Right forelimb (tissue), 1 donor: ENCODE results near the gene SLC24A1.

Experiments
- DNase-seq: peaks from one replicate; pipeline ENCODE4 v3.0.0-alpha.2; 2018

The SLC24A1 gene

GRCh38 chr15:65619626-65620290 is 2.0 kb upstream of the SLC24A1 start:
- DNase-seq, result no peak

GRCh38 chr15:65620833-65621232 is 905 bp upstream of the SLC24A1 start:
- DNase-seq, result no peak

GRCh38 chr15:65623103-65623502 is 1.4 kb downstream of the SLC24A1 start:
- no peak for DNase-seq

- DNase-seq, result no peak
Observed at GRCh38 chr15:65626856-65627255, 5.1 kb downstream of the SLC24A1 start.

- no peak for DNase-seq
Observed at GRCh38 chr15:65629548-65629947, 7.8 kb downstream of the SLC24A1 start.

GRCh38 chr15:65630760-65631159 is 9.0 kb downstream of the SLC24A1 start:
- no peak for DNase-seq

- no peak for DNase-seq
Observed at GRCh38 chr15:65631503-65631902, 9.8 kb downstream of the SLC24A1 start.

GRCh38 chr15:65632780-65633375 is 11.1 kb downstream of the SLC24A1 start:
- no peak for DNase-seq

GRCh38 chr15:65633752-65634151 is 12.0 kb downstream of the SLC24A1 start:
- no peak for DNase-seq

- no peak for DNase-seq
Observed at GRCh38 chr15:65634356-65634755, 12.6 kb downstream of the SLC24A1 start.

- DNase-seq, result no peak
Observed at GRCh38 chr15:65638109-65638508, 16.4 kb downstream of the SLC24A1 start.

- no peak for DNase-seq
Observed at GRCh38 chr15:65638681-65639089, 16.9 kb downstream of the SLC24A1 start.

GRCh38 chr15:65639509-65639908 is 17.8 kb downstream of the SLC24A1 start:
- no peak for DNase-seq

GRCh38 chr15:65641768-65642475 is 20.2 kb downstream of the SLC24A1 start:
- DNase-seq, result no peak

- DNase-seq, result no peak
Observed at GRCh38 chr15:65642594-65642993, 20.9 kb downstream of the SLC24A1 start.

- no peak for DNase-seq
Observed at GRCh38 chr15:65644282-65644681, 22.5 kb downstream of the SLC24A1 start.

GRCh38 chr15:65645392-65645791 is 23.7 kb downstream of the SLC24A1 start:
- DNase-seq, result no peak

- DNase-seq, result no peak
Observed at GRCh38 chr15:65646486-65646885, 24.7 kb downstream of the SLC24A1 start.

- no peak for DNase-seq
Observed at GRCh38 chr15:65650312-65651041, 28.7 kb downstream of the SLC24A1 start.

- DNase-seq, result no peak
Observed at GRCh38 chr15:65651042-65651322, 29.2 kb downstream of the SLC24A1 start.

- DNase-seq, result no peak
Observed at GRCh38 chr15:65651831-65652749, 30.4 kb downstream of the SLC24A1 start.

GRCh38 chr15:65653341-65653740 is 31.6 kb downstream of the SLC24A1 start:
- DNase-seq, result no peak
